ENCODE measurements around the gene EPHA3.

EPHA3 gene

GRCh38 chr3:89472101-89472500 lies 364.7 kb downstream of the EPHA3 start:
- no peak for DNase-seq

GRCh38 chr3:89474333-89475130 lies 367.1 kb downstream of the EPHA3 start:
- peak in 1 of 2 experiments; percentile 0 for DNase-seq

GRCh38 chr3:89488800-89489580 lies 381.6 kb downstream of the EPHA3 start:
- no peak for DNase-seq

GRCh38 chr3:89490129-89490528 lies 382.7 kb downstream of the EPHA3 start:
- no peak for DNase-seq

GRCh38 chr3:89494734-89495133 lies 387.3 kb downstream of the EPHA3 start:
- no peak for DNase-seq

- no peak for DNase-seq
Observed at GRCh38 chr3:89503891-89504391, 396.5 kb downstream of the EPHA3 start.

- DNase-seq: no peak
Observed at GRCh38 chr3:89504432-89504831, 397.0 kb downstream of the EPHA3 start.

- DNase-seq: no peak
Observed at GRCh38 chr3:89506462-89507103, 399.2 kb downstream of the EPHA3 start.

- no peak for DNase-seq
Observed at GRCh38 chr3:89521328-89521727, 413.9 kb downstream of the EPHA3 start.

GRCh38 chr3:89522155-89522554 lies 414.7 kb downstream of the EPHA3 start:
- DNase-seq: no peak

- no peak for DNase-seq
Observed at GRCh38 chr3:89525609-89526008, 418.2 kb downstream of the EPHA3 start.

- DNase-seq: no peak
Observed at GRCh38 chr3:89527736-89528305, 420.4 kb downstream of the EPHA3 start.

Data from SHP77 (cell line).